ENCODE results near the gene CASP10. TPM values are rescaled to one million over a fixed set of nuclear protein-coding genes. Genes with fewer than 3 reads are reported as not detected.

Gene CASP10
- total and polyA plus RNA-seq, 2 of the 13 experiments (the other 11 are each of a cell fraction or from before 2014, with no cell fraction given): 22.2 to 23.8 TPM

DNA sequence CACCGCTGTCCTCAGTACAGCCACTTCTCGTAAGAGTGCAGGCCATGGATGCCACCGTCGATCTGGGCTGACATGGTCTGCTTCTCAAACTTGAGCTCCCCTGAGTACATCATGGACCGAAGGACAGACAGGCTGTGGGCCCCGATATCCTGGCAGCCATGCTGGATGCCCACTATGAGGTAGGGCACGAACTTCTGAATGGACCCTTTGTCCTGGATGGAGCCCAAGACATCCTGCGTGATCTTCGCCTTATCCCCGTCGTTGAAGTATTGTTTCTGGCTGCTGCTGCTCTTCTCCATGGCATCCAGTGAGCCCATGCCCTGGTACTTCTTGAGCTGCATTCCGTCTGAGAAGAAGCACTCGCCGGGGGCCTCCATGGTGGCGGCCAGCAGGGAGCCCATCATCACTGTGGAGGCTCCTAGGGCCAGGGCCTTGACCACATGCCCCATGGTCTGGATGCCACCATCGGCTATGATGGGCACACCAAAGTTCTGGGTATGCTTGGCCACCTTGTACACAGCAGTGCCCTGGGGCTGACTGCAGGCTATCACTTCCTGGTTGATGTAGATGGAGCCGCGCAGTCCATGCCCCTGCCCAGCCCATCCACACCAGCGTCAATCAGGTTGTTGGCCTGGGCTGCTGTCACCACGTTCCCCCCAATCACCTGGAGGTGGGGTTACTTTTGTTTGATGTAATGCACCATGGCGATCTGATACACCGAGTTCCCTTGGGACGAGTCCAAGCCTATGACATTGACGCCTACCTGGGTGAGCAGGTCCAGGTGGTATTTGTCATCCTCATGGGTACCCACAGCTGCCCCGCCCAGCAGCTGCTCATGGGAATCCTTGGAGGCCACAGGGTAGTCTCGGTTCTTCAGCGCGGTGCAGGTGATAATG, 45.2 kb upstream of the CASP10 start (continued):
- TF ChIP-seq, protein P1, sequence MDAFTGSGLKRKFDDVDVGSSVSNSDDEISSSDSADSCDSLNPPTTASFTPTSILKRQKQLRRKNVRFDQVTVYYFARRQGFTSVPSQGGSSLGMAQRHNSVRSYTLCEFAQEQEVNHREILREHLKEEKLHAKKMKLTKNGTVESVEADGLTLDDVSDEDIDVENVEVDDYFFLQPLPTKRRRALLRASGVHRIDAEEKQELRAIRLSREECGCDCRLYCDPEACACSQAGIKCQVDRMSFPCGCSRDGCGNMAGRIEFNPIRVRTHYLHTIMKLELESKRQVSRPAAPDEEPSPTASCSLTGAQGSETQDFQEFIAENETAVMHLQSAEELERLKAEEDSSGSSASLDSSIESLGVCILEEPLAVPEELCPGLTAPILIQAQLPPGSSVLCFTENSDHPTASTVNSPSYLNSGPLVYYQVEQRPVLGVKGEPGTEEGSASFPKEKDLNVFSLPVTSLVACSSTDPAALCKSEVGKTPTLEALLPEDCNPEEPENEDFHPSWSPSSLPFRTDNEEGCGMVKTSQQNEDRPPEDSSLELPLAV (CRISPR knock-in tag; conservative IDR thresholded peaks at IDR 0.05; ENCODE audit: low read depth): no peak

DNA sequence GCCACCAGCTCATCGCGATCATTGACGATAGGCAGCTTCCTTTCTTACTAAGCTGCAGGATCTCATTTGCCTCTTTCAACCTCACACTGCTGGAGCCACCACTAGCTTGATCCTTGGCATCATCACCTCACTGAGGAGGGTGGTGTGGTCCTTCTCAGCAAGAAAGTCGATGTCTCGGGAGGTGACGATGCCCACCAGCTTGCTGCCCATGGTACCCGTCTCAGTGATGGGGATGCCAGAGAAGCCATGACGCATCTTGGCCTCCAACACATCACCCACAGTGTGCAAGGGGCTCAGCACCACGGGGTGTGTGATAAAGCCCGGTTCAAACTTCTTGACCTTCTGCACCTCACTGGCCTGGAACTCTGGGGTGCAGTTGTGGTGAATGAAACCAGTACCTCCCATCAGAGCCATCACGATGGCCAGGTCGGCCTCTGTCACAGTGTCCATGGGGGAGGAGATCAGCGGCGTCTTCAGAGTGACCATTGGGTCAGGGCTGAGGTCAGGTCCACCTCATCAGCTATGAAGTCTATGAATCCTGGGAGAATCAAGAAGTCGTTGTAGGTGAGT, 44.5 kb upstream of the CASP10 start:
- Histone ChIP-seq H3K36me3 (replicated peaks in 1 of 2; ENCODE audit: control insufficient read depth in 1 of 2, insufficient read depth in 2 of 2, low read length in 2 of 2) (peaks cover 32 to 55% of the 10 kb centered on the region in 2 experiments), H3K79me2 (ENCODE audit: insufficient read depth, low read length) (peaks cover 4% of the 10 kb centered on the region), H3K4me1 (ENCODE audit: insufficient read depth, low read length) (no peaks in the 10 kb centered on the region), H4K20me1 (ENCODE audit: insufficient read depth, low read length) (no peaks in the 10 kb centered on the region), H3K27me3 (ENCODE audit: control insufficient read depth in 1 of 2, insufficient read depth in 2 of 2, low read length in 2 of 2) (no peaks in the 10 kb centered on the region), H3K4me3 (replicated peaks in 1 of 3; ENCODE audit: insufficient read depth in 1 of 3, low read depth in 2 of 3, low read length in 3 of 3) (no peak overlapping the region), H3K9ac (ENCODE audit: insufficient read depth, low read depth, low read length) (no peak overlapping the region), H3K4me2 (ENCODE audit: low read depth, low read length) (no peak overlapping the region), H3K27ac (ENCODE audit: extremely low read length, insufficient read depth, low read length) (no peak overlapping the region), H2AFZ (ENCODE audit: low read length) (no peak overlapping the region), H3K9me3 (ENCODE audit: low read length) (no peaks in the 10 kb centered on the region)
- WGBS (ENCODE audit: low lambda C conversion rate): 95% methylated on average over 14 of the region's 15 CpGs
- in situ Hi-C loops (cut with HindIII; ENCODE audit: extremely low pct_ligation_motif_present, low pct_unique_long_range_greater_than_20kb): no loop called here
- intact Hi-C loops (cut with micrococcal nuclease; ENCODE audit: unreplicated experiment): no loop called here
- ChIA-PET CTCF (ENCODE audit: low intra/inter-chr PET ratio, low total read pairs) (no interaction called here), POLR2A (interaction anchor here (1.2 kb wide), 1 partner anchor 9 kb away, joined by 3 read pairs; no protein-coding TSS in a partner anchor)
- DNase-seq (ENCODE audit: low spot score): no peak
- BruUV-seq (replicated peaks): no TSS peak
- no peak for FAIRE-seq
- ATAC-seq: no peak; the same call in 2 of the 3 replicates
- no peak for TF ChIP-seq MED1 (CRISPR knock-in tag; IDR thresholded peaks at IDR 0.05)
- TF ChIP-seq, protein P2, sequence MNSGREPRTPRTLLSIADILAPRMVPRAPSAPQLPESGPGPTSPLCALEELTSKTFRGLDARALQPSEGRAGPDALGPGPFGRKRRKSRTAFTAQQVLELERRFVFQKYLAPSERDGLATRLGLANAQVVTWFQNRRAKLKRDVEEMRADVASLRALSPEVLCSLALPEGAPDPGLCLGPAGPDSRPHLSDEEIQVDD (CRISPR knock-in tag; IDR thresholded peaks at IDR 0.05; ENCODE audit: borderline replicate concordance): no peak
- no peak for TF ChIP-seq ZBTB8A (CRISPR knock-in tag; IDR thresholded peaks at IDR 0.05; ENCODE audit: borderline replicate concordance, low read depth)
- TF ChIP-seq, protein P3, sequence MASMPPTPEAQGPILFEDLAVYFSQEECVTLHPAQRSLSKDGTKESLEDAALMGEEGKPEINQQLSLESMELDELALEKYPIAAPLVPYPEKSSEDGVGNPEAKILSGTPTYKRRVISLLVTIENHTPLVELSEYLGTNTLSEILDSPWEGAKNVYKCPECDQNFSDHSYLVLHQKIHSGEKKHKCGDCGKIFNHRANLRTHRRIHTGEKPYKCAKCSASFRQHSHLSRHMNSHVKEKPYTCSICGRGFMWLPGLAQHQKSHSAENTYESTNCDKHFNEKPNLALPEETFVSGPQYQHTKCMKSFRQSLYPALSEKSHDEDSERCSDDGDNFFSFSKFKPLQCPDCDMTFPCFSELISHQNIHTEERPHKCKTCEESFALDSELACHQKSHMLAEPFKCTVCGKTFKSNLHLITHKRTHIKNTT (CRISPR knock-in tag; IDR thresholded peaks at IDR 0.05): no peak
- TF ChIP-seq ZNF792 (CRISPR knock-in tag; IDR thresholded peaks at IDR 0.05): no peak
- TF ChIP-seq ZNF7 (CRISPR knock-in tag; IDR thresholded peaks at IDR 0.05): no peak
- TF ChIP-seq, protein P4, sequence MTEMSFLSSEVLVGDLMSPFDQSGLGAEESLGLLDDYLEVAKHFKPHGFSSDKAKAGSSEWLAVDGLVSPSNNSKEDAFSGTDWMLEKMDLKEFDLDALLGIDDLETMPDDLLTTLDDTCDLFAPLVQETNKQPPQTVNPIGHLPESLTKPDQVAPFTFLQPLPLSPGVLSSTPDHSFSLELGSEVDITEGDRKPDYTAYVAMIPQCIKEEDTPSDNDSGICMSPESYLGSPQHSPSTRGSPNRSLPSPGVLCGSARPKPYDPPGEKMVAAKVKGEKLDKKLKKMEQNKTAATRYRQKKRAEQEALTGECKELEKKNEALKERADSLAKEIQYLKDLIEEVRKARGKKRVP (CRISPR knock-in tag; IDR thresholded peaks at IDR 0.05): no peak
- no peak for TF ChIP-seq FOXP1 (IDR thresholded peaks at IDR 0.05)
- no peak for TF ChIP-seq FOXP1 (CRISPR knock-in tag; IDR thresholded peaks at IDR 0.05)
- TF ChIP-seq, protein P5, sequence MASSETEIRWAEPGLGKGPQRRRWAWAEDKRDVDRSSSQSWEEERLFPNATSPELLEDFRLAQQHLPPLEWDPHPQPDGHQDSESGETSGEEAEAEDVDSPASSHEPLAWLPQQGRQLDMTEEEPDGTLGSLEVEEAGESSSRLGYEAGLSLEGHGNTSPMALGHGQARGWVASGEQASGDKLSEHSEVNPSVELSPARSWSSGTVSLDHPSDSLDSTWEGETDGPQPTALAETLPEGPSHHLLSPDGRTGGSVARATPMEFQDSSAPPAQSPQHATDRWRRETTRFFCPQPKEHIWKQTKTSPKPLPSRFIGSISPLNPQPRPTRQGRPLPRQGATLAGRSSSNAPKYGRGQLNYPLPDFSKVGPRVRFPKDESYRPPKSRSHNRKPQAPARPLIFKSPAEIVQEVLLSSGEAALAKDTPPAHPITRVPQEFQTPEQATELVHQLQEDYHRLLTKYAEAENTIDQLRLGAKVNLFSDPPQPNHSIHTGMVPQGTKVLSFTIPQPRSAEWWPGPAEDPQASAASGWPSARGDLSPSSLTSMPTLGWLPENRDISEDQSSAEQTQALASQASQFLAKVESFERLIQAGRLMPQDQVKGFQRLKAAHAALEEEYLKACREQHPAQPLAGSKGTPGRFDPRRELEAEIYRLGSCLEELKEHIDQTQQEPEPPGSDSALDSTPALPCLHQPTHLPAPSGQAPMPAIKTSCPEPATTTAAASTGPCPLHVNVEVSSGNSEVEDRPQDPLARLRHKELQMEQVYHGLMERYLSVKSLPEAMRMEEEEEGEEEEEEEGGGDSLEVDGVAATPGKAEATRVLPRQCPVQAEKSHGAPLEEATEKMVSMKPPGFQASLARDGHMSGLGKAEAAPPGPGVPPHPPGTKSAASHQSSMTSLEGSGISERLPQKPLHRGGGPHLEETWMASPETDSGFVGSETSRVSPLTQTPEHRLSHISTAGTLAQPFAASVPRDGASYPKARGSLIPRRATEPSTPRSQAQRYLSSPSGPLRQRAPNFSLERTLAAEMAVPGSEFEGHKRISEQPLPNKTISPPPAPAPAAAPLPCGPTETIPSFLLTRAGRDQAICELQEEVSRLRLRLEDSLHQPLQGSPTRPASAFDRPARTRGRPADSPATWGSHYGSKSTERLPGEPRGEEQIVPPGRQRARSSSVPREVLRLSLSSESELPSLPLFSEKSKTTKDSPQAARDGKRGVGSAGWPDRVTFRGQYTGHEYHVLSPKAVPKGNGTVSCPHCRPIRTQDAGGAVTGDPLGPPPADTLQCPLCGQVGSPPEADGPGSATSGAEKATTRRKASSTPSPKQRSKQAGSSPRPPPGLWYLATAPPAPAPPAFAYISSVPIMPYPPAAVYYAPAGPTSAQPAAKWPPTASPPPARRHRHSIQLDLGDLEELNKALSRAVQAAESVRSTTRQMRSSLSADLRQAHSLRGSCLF (CRISPR knock-in tag; IDR thresholded peaks at IDR 0.05; ENCODE audit: borderline replicate concordance): no peak

Data from HepG2 (cell line).